GM23338 (cell line): ENCODE results near the gene DPH6. TPM values are rescaled to one million over a fixed set of nuclear protein-coding genes. Genes with fewer than 3 reads are reported as not detected.

Experiments
- ATAC-seq: fragments of 200-7000 bp; cut with Tn5 transposase; 3 replicates; pipeline ENCODE4 v1.9.1; 2020
- DNase-seq: peaks from one replicate; pipeline ENCODE4 v3.0.0-alpha.2; 2015; ENCODE audit warnings: low spot score
- H2AFZ ChIP-seq: fragments of 200-600 bp; sonication (generic); 2 replicates; pipeline ENCODE4 v1.8.0; 2016; ENCODE audit warnings: antibody characterized with exemption, mild to moderate bottlenecking, moderate library complexity
- H3F3A ChIP-seq: fragments of 200-600 bp; sonication (generic); replicated peaks from 2 replicates; pipeline ENCODE4 v1.8.0; 2017; ENCODE audit warnings: antibody characterized with exemption, mixed run types, low read depth
- H3K27ac ChIP-seq: fragments of 200-600 bp; sonication (generic); 2 replicates; pipeline ENCODE4 v1.6.1; 2016; ENCODE audit warnings: low read depth
- H3K27me3 ChIP-seq: fragments of 200-600 bp; sonication (generic); 2 replicates; pipeline ENCODE4 v1.8.0; 2016; ENCODE audit warnings: mild to moderate bottlenecking, mixed run types, moderate library complexity; ENCODE audit not compliant: insufficient read depth
- H3K36me3 ChIP-seq: fragments of 200-600 bp; sonication (generic); 2 replicates; pipeline ENCODE4 v1.8.0; 2016; ENCODE audit warnings: mild to moderate bottlenecking; ENCODE audit not compliant: insufficient read depth
- H3K4me1 ChIP-seq: fragments of 200-600 bp; sonication (generic); 2 replicates; pipeline ENCODE4 v1.8.0; 2016; ENCODE audit warnings: mild to moderate bottlenecking, moderate library complexity; ENCODE audit not compliant: insufficient read depth
- H3K4me2 ChIP-seq: fragments of 200-600 bp; sonication (generic); 2 replicates; pipeline ENCODE4 v1.7.1; 2017; ENCODE audit warnings: mixed run types
- H3K4me3 ChIP-seq: fragments of 200-600 bp; sonication (generic); 2 replicates; pipeline ENCODE4 v1.6.1; 2016; ENCODE audit warnings: mixed run types
- H3K79me2 ChIP-seq: fragments of 200-600 bp; sonication (generic); replicated peaks from 2 replicates; pipeline ENCODE4 v1.8.0; 2017; ENCODE audit warnings: mild to moderate bottlenecking; ENCODE audit not compliant: insufficient read depth
- H3K9me2 ChIP-seq: fragments of 200-600 bp; sonication (generic); 2 replicates; pipeline ENCODE4 v1.8.0; 2017; ENCODE audit not compliant: insufficient read depth
- H4K20me1 ChIP-seq: fragments of 200-600 bp; sonication (generic); replicated peaks from 2 replicates; pipeline ENCODE4 v1.8.0; 2017; ENCODE audit warnings: mild to moderate bottlenecking; ENCODE audit not compliant: insufficient read depth
- H3K27ac Mint-ChIP-seq: 2 replicates; pipeline ENCODE4 v1.8.0; 2020; ENCODE audit warnings: inconsistent platforms, mild to moderate bottlenecking, moderate library complexity, mixed read lengths
- H3K27me3 Mint-ChIP-seq: 3 replicates; pipeline ENCODE4 v1.8.0; 2022; ENCODE audit warnings: low read depth, mild to moderate bottlenecking, moderate library complexity, mixed read lengths, inconsistent platforms; ENCODE audit not compliant: insufficient read depth, poor library complexity
- H3K36me3 Mint-ChIP-seq: 3 replicates; pipeline ENCODE4 v1.8.0; 2021; ENCODE audit warnings: low read depth, mild to moderate bottlenecking, inconsistent platforms, moderate library complexity, mixed read lengths
- H3K4me1 Mint-ChIP-seq: 3 replicates; pipeline ENCODE4 v1.8.0; 2020; ENCODE audit warnings: mild to moderate bottlenecking, inconsistent platforms, mixed read lengths
- H3K4me3 Mint-ChIP-seq: 3 replicates; pipeline ENCODE4 v1.8.0; 2021; ENCODE audit warnings: moderate library complexity, mild to moderate bottlenecking, inconsistent platforms, mixed read lengths
- H3K9me3 Mint-ChIP-seq: 3 replicates; pipeline ENCODE4 v1.8.0; 2020; ENCODE audit warnings: moderate library complexity, mild to moderate bottlenecking, inconsistent platforms, mixed read lengths
- ETS1 ChIP-seq: IDR thresholded peaks from 2 replicates; pipeline ENCODE4 v1.6.1; 2016; ENCODE audit warnings: antibody characterized with exemption
- STAT1 ChIP-seq: IDR thresholded peaks from one replicate; pipeline ENCODE4 v1.6.1; 2016; ENCODE audit warnings: antibody characterized with exemption; ENCODE audit not compliant: unreplicated experiment
- ZNF114 ChIP-seq: fragments of 250-450 bp; sonication (Bioruptor Pico); IDR thresholded peaks from 2 replicates; pipeline ENCODE4 v1.5.0; 2020; ENCODE audit warnings: mild to moderate bottlenecking, moderate library complexity
- ZNF331 ChIP-seq: fragments of 250-450 bp; sonication (Bioruptor Pico); IDR thresholded peaks from 2 replicates; pipeline ENCODE4 v1.5.0; 2020; ENCODE audit warnings: low read depth, mild to moderate bottlenecking, moderate library complexity
- ZNF462 ChIP-seq: fragments of 250-450 bp; sonication (Bioruptor Pico); IDR thresholded peaks from 2 replicates; pipeline ENCODE4 v1.5.0; 2020; ENCODE audit warnings: mild to moderate bottlenecking, moderate library complexity
- polyA plus RNA-seq: library from polyadenylated mRNA; unstranded; fragments of >200 nt; fragmentation: Nextera tagmentation; extraction: Ambion mirVana; gene quantifications from 2 replicates; pipeline ENCODE4 v1.2.1, GENCODE V29; 2016
- total RNA-seq: library from RNA; depleted of rRNA; stranded (reverse); fragments of >200 nt; shearing (Covaris generic); gene quantifications from 2 replicates; pipeline ENCODE4 v1.2.3, GENCODE V29; 2014

The DPH6 gene
- total and polyA plus RNA-seq, 2 experiments from 2014 or later, result 37.9 to 46.9 TPM

GRCh38 chr15:35580606-35581005 lies 34.6 kb upstream of the DPH6 start:
- no peak overlapping the region for H2AFZ ChIP-seq
- H3K4me1 Mint-ChIP-seq, result no peaks in the 10 kb centered on the region
- H3K27ac ChIP-seq, result no peak overlapping the region
- TF ChIP-seq ETS1 (no peak), ZNF114 (CRISPR knock-in tag) (no peak), ZNF462 (CRISPR knock-in tag) (no peak), STAT1 (no peak)
- H3K9me2 ChIP-seq, result no peaks in the 10 kb centered on the region
- H3K79me2 ChIP-seq, result no peaks in the 10 kb centered on the region
- no peak overlapping the region for H3K4me3 Mint-ChIP-seq
- no peak overlapping the region for H3K27ac Mint-ChIP-seq
- H3K27me3 ChIP-seq, result no peaks in the 10 kb centered on the region
- H3F3A ChIP-seq, result no peaks in the 10 kb centered on the region
- H3K4me1 ChIP-seq, result no peaks in the 10 kb centered on the region
- DNase-seq (no peak), ATAC-seq (no peak)
- no peaks in the 10 kb centered on the region for H3K9me3 Mint-ChIP-seq
- no peaks in the 10 kb centered on the region for H3K27me3 Mint-ChIP-seq
- no peaks in the 10 kb centered on the region for H3K36me3 Mint-ChIP-seq
- H3K4me3 ChIP-seq, result no peak overlapping the region
- H3K36me3 ChIP-seq, result no peaks in the 10 kb centered on the region
- no peak overlapping the region for H3K4me2 ChIP-seq
- no peaks in the 10 kb centered on the region for H4K20me1 ChIP-seq

GRCh38 chr15:35567392-35567791 lies 21.4 kb upstream of the DPH6 start:
- H3K4me1 ChIP-seq, result no peaks in the 10 kb centered on the region
- H3K9me2 ChIP-seq, result no peaks in the 10 kb centered on the region
- no peaks in the 10 kb centered on the region for H3F3A ChIP-seq
- Mint-ChIP-seq H3K36me3 (no peaks in the 10 kb centered on the region), H3K27me3 (peaks cover 2% of the 10 kb centered on the region), H3K4me1 (no peaks in the 10 kb centered on the region), H3K27ac (no peak overlapping the region), H3K9me3 (no peaks in the 10 kb centered on the region), H3K4me3 (no peak overlapping the region)
- H3K4me3 ChIP-seq, result no peak overlapping the region
- no peak overlapping the region for H2AFZ ChIP-seq
- H3K4me2 ChIP-seq, result no peak overlapping the region
- H3K27me3 ChIP-seq, result no peaks in the 10 kb centered on the region
- H3K27ac ChIP-seq, result no peak overlapping the region
- DNase-seq, result no peak
- no peaks in the 10 kb centered on the region for H3K36me3 ChIP-seq
- no peaks in the 10 kb centered on the region for H3K79me2 ChIP-seq
- H4K20me1 ChIP-seq, result no peaks in the 10 kb centered on the region
- ATAC-seq, result no peak
- TF ChIP-seq ZNF462 (CRISPR knock-in tag) (no peak), ZNF331 (no peak)
